OCI-LY1 (cell line): ENCODE results near the gene HDGFL3.

Experiments
- EZH2 ChIP-seq: fragments of 200-600 bp; sonication (generic), shearing (Covaris generic); IDR thresholded peaks from 2 replicates; pipeline ENCODE4 v1.8.0; 2017; ENCODE audit warnings: borderline replicate concordance, mixed run types, mild to moderate bottlenecking, antibody characterized with exemption, low read length, moderate library complexity, mixed read lengths
- TF ChIP-seq, protein P1 (sequence below): fragments of 200-600 bp; sonication (generic), shearing (Covaris generic); IDR thresholded peaks from 2 replicates; pipeline ENCODE4 v1.5.1; 2017; ENCODE audit warnings: mild to moderate bottlenecking, antibody characterized with exemption, low read length, moderate library complexity, mixed read lengths

DNA sequence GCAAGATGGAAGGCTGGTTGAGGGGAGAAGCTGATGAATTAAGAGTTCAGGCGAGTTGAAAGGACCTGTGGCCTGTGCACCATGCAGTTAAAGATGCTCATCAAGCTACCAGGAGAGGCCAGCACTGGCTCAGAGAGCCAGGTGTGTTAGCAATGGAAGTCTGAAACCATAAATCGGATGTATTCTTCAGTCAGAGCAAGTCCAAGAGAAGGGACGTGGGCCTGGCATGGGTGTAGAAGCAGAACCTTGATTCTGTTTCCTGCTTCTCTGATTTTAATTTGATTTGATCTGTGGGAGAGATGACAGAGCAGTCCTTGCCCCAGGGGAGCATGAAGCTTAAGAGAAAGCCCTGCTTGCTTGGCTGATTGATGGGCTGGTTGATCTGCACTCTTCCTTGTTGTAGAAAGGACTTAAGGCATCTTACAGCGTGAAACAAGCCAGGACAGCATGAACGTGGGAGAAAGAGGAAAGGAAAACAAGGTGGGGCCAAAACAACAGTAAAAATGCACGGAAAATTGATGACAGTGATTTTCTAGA lies 89.3 kb downstream of the HDGFL3 start:
- TF ChIP-seq, protein P1, sequence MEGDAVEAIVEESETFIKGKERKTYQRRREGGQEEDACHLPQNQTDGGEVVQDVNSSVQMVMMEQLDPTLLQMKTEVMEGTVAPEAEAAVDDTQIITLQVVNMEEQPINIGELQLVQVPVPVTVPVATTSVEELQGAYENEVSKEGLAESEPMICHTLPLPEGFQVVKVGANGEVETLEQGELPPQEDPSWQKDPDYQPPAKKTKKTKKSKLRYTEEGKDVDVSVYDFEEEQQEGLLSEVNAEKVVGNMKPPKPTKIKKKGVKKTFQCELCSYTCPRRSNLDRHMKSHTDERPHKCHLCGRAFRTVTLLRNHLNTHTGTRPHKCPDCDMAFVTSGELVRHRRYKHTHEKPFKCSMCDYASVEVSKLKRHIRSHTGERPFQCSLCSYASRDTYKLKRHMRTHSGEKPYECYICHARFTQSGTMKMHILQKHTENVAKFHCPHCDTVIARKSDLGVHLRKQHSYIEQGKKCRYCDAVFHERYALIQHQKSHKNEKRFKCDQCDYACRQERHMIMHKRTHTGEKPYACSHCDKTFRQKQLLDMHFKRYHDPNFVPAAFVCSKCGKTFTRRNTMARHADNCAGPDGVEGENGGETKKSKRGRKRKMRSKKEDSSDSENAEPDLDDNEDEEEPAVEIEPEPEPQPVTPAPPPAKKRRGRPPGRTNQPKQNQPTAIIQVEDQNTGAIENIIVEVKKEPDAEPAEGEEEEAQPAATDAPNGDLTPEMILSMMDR = no peak
- TF ChIP-seq EZH2 = no peak
